PFSK-1 (cell line): Measurements from ENCODE around the gene ZNF219.

Experiments
- FOXP2 ChIP-seq: optimal IDR thresholded peaks from 2 replicates; pipeline ENCODE3; 2011; ENCODE audit warnings: borderline replicate concordance, control low read depth, inconsistent platforms; ENCODE audit not compliant: insufficient read depth; ENCODE audit errors: extremely low read length, extremely low read depth
- POLR2AphosphoS5 ChIP-seq: IDR thresholded peaks from 2 replicates; pipeline ENCODE4 v1.6.1; 2012; ENCODE audit warnings: low read depth, mild to moderate bottlenecking, control low read depth, low read length, moderate library complexity
- SIN3A ChIP-seq: IDR thresholded peaks from 2 replicates; pipeline ENCODE4 v1.6.1; 2012; ENCODE audit warnings: mild to moderate bottlenecking, low read length, moderate library complexity, borderline replicate concordance; ENCODE audit not compliant: insufficient read depth
- TAF1 ChIP-seq: IDR thresholded peaks from 2 replicates; pipeline ENCODE4 v1.6.1; 2012; ENCODE audit warnings: low read length, control low read depth, borderline replicate concordance; ENCODE audit not compliant: insufficient read depth
- TF ChIP-seq, protein P1 (sequence below), 2 experiments: IDR thresholded peaks; 2 replicates each; pipeline versions ENCODE4 v1.6.1 to v1.8.0; 2011 to 2012; ENCODE audit warnings: low read depth in 2 of 2, low read length in 2 of 2, control low read depth in 1 of 2, inconsistent platforms in 1 of 2, mild to moderate bottlenecking in 1 of 2, moderate library complexity in 1 of 2; ENCODE audit not compliant: insufficient read depth in 1 of 2

The ZNF219 gene

DNA sequence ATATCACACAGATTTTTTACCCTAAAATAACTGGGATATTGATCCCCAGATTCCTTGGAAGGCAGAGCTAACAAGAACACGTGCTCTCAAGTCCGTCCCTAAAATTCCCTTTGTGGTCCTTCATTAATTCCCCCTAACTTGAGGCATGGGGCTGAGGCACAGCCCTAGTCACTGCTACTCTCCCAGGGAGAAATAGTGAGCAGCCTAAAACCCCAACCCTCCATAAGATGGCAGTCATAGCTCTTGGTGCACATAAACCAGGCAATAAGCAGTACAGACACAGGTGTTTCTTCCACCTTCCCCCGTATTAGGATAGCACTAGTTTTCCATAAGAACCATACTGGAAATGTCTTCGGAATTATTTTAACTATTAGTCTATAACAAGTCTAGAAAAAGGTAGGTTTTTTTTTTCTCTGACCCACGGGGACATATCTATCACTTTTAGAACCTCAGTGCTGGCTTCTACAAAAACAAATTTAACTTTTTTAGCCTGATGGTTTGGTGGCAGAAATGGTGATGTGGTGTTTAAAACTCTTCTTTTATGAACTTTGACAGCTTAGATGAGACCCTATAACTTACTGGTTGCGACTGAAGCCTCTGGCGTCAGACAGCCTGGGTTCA, 31.5 kb downstream of the ZNF219 start:
- TF ChIP-seq SIN3A (no peak), TAF1 (no peak), POLR2AphosphoS5 (no peak), FOXP2 (no peak)
- TF ChIP-seq, protein P1, sequence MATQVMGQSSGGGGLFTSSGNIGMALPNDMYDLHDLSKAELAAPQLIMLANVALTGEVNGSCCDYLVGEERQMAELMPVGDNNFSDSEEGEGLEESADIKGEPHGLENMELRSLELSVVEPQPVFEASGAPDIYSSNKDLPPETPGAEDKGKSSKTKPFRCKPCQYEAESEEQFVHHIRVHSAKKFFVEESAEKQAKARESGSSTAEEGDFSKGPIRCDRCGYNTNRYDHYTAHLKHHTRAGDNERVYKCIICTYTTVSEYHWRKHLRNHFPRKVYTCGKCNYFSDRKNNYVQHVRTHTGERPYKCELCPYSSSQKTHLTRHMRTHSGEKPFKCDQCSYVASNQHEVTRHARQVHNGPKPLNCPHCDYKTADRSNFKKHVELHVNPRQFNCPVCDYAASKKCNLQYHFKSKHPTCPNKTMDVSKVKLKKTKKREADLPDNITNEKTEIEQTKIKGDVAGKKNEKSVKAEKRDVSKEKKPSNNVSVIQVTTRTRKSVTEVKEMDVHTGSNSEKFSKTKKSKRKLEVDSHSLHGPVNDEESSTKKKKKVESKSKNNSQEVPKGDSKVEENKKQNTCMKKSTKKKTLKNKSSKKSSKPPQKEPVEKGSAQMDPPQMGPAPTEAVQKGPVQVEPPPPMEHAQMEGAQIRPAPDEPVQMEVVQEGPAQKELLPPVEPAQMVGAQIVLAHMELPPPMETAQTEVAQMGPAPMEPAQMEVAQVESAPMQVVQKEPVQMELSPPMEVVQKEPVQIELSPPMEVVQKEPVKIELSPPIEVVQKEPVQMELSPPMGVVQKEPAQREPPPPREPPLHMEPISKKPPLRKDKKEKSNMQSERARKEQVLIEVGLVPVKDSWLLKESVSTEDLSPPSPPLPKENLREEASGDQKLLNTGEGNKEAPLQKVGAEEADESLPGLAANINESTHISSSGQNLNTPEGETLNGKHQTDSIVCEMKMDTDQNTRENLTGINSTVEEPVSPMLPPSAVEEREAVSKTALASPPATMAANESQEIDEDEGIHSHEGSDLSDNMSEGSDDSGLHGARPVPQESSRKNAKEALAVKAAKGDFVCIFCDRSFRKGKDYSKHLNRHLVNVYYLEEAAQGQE (IDR thresholded peaks at IDR 0.05; ENCODE audit: insufficient read depth in 1 of 2, low read depth in 2 of 2, low read length in 2 of 2), result no peak

DNA sequence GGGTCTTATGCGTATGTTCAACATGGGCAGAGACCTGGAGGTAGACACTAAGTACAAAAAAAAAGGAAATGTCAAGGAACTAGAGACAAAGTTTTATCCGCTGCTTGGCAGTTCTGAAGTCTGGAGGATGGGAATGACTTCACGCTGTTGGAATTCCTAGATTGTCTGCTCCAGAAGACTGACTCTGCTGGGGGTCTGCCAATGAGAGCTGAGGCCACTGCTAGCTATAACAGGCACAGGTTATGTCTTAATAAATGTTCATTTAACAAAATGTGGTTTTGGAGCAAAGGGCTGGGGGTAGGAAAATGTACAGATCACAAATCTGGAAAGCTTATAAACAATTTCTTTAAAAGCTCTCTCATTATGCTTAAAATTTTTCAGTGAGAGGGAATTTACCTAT, 35.0 kb downstream of the ZNF219 start:
- TF ChIP-seq FOXP2 (no peak), SIN3A (no peak), POLR2AphosphoS5 (no peak), TAF1 (no peak)
- TF ChIP-seq, protein P1 (IDR thresholded peaks at IDR 0.05; ENCODE audit: insufficient read depth in 1 of 2, low read depth in 2 of 2, low read length in 2 of 2), result no peak

DNA sequence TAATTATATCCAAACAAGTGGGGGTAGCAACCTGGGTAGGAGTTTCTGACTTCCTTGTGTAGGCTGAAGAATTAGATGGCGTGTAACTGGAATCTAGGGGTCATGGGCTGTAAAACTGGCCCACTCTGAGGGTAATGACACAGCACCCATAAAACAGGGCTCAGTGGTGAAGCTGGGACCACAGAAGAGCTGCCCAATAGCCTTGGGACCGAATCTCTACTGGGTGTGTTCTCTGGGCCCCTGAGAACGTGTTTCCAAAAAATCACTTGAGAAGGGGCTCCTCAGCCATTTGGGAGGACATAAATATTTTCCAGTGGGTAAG, 37.1 kb downstream of the ZNF219 start:
- TF ChIP-seq POLR2AphosphoS5, result no peak

DNA sequence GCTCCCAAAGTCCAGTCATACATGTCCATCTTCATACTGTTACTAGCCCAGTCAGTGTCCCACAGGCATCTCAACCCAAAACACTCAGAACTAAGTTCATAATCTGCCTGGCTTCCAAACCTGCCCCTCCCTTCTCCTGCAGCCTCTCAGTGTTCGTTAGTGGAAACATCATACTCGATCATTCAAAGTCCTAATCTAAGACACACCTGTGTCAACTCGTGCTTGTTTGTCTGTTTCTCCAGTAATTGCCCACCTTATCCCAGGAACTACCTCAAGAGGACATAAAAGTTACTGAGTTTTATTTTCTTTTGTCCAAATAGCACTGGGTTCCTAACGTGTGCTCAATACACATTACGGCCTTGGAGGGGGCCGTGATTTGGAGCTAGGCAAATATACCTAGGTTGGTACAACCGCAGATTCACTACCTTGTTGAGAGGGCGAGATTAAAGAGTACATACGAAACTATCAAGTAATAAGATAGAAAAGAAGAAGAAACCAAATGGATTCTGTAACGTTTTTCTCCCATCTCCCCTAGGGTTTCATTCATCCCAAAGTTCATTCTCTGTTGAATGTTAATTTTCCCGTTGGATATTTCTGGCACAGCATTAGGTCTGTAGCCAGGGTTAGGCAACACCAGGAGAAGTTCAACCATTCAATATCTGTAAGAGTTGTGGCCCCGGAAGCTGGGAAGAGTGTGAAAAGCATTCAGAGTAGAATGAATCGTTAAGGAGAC, 37.7 kb downstream of the ZNF219 start:
- no peak for TF ChIP-seq SIN3A
- TF ChIP-seq, protein P1 (IDR thresholded peaks at IDR 0.05; ENCODE audit: insufficient read depth in 1 of 2, low read depth in 2 of 2, low read length in 2 of 2), result no peak
- TF ChIP-seq POLR2AphosphoS5, result no peak
- TF ChIP-seq FOXP2, result no peak
- no peak for TF ChIP-seq TAF1

DNA sequence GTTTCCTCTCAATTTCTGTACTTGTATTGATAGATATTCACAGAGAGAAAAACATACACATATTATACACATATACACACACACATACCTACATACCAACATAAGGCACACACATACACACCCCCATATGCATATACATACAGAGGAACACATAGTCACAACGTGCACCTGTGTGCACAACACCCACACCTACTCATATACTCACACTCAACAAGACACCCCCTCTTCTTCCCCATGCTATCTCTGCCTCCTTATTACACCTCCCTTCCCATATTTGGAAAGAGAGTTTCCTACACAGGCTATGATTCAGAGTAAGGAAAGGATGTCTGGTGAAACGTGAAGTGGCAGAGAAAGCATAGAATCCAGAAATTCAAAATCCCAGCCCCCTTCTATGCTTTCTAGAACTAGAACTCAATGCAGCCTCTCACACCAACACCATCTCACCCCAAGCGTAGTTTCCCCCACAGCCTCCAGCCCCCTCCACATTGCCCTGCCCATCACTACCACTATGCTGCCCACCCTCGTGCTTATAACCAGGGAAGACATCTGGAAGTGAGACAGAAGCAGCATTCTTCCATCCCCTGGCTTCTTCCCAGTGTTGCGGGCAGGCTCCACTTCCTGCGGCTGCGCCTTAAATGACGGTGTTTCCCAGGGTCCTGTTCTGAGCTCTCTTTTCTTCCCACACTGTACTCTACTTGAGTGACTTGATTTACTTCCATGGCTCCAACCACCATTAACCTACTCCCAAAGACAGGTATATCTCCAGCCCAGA, 38.4 kb downstream of the ZNF219 start:
- TF ChIP-seq, protein P1 (IDR thresholded peaks at IDR 0.05; ENCODE audit: insufficient read depth in 1 of 2, low read depth in 2 of 2, low read length in 2 of 2), result no peak
- TF ChIP-seq POLR2AphosphoS5 (no peak), TAF1 (no peak), SIN3A (no peak), FOXP2 (no peak)
